GM21576 (cell line): ENCODE results near the gene RAB36.

Source experiments
- ATAC-seq: cut with Tn5 transposase; IDR thresholded peaks from one replicate; pipeline ENCODE4 v1.9.1; 2021; ENCODE audit warnings: mild to moderate bottlenecking, moderate library complexity; ENCODE audit not compliant: unreplicated experiment

RAB36 gene

GRCh38 chr22:23144932-23145877, at the start of gene RAB36:
Gene RAB36, plus strand, starts transcription at chr22:23145477. Its CDS starts 1,140 bp downstream, at chr22:23146617.
- no peak for ATAC-seq

GRCh38 chr22:23095733-23096342, 49.4 kb upstream of the RAB36 start:
- ATAC-seq: no peak

- no peak for ATAC-seq
These were observed 47.7 kb upstream of the RAB36 start for GRCh38 chr22:23097412-23098229.

GRCh38 chr22:23098230-23098705, 47.0 kb upstream of the RAB36 start:
- no peak for ATAC-seq

- no peak for ATAC-seq
These were observed 46.4 kb upstream of the RAB36 start for GRCh38 chr22:23098718-23099530.

GRCh38 chr22:23099531-23099804, 45.8 kb upstream of the RAB36 start:
- ATAC-seq: no peak

GRCh38 chr22:23100124-23100801, 45.0 kb upstream of the RAB36 start:
- no peak for ATAC-seq

- ATAC-seq: no peak
These were observed 43.8 kb upstream of the RAB36 start for GRCh38 chr22:23101524-23101923.

GRCh38 chr22:23102002-23102655, 43.1 kb upstream of the RAB36 start:
- no peak for ATAC-seq

- ATAC-seq: no peak
These were observed 42.5 kb upstream of the RAB36 start for GRCh38 chr22:23102776-23103175.

GRCh38 chr22:23103199-23103954, 41.9 kb upstream of the RAB36 start:
- ATAC-seq: no peak

GRCh38 chr22:23104187-23104971, 40.9 kb upstream of the RAB36 start:
- ATAC-seq: no peak

- no peak for ATAC-seq
These were observed 40.0 kb upstream of the RAB36 start for GRCh38 chr22:23105304-23105703.

- no peak for ATAC-seq
These were observed 39.4 kb upstream of the RAB36 start for GRCh38 chr22:23105919-23106318.

- ATAC-seq: no peak
These were observed 38.9 kb upstream of the RAB36 start for GRCh38 chr22:23106344-23106743.

GRCh38 chr22:23106906-23107367, 38.3 kb upstream of the RAB36 start:
- ATAC-seq: no peak

- ATAC-seq: no peak
These were observed 37.6 kb upstream of the RAB36 start for GRCh38 chr22:23107487-23108248.
